H1 (cell line): ENCODE measurements around the gene CCDC175. TPM values are rescaled to one million over a fixed set of nuclear protein-coding genes. Genes with fewer than 3 reads are reported as not detected.

ENCODE experiments used
- CTCF ChIA-PET: fragments of 300-600 bp; sonication (Branson Sonifier 250); formaldehyde crosslinking; loops from one replicate; lab custom pipeline; 2021; ENCODE audit not compliant: partially characterized antibody; lab: Charles Lee
- POLR2A ChIA-PET: fragments of 300-600 bp; sonication (Branson Sonifier 250); formaldehyde crosslinking; loops from one replicate; lab custom pipeline; 2021; ENCODE audit warnings: inconsistent platforms; ENCODE audit not compliant: partially characterized antibody; lab: Charles Lee
- DNase-seq, 2 experiments: peaks; one replicate each; pipeline versions ENCODE4 v3.0.0 to v3.0.0-alpha.2; 2010 to 2022; ENCODE audit warnings: low spot score in 2 of 2, low read depth in 1 of 2, mixed read lengths in 1 of 2
- FAIRE-seq: peaks from 2 replicates; lab custom pipeline; 2011; peaks lifted over from hg19 to GRCh38; lab: Jason Lieb, UNC
- H2AFZ ChIP-seq: 2 replicates; pipeline ENCODE4 v1.8.1; 2012; ENCODE audit warnings: low read length, inconsistent platforms
- H2AK5ac ChIP-seq: 2 replicates; pipeline ENCODE4 v1.6.1; 2013; ENCODE audit warnings: low read depth, low read length
- H2BK120ac ChIP-seq: replicated peaks from 2 replicates; pipeline ENCODE3; 2013; ENCODE audit warnings: low read depth, low read length, inconsistent platforms
- H2BK12ac ChIP-seq: 2 replicates; pipeline ENCODE4 v1.6.1; 2013; ENCODE audit warnings: low read depth, low read length
- H2BK15ac ChIP-seq: 2 replicates; pipeline ENCODE4 v1.6.1; 2013; ENCODE audit warnings: low read length
- H2BK20ac ChIP-seq: 2 replicates; pipeline ENCODE4 v1.6.1; 2013; ENCODE audit warnings: low read length
- H2BK5ac ChIP-seq: 2 replicates; pipeline ENCODE4 v1.6.1; 2013; ENCODE audit warnings: low read depth, low read length
- H3K14ac ChIP-seq: 2 replicates; pipeline ENCODE4 v1.6.1; 2013; ENCODE audit warnings: inconsistent platforms; ENCODE audit not compliant: insufficient read length
- H3K18ac ChIP-seq: 2 replicates; pipeline ENCODE4 v1.6.1; 2013; ENCODE audit warnings: low read length; ENCODE audit errors: extremely low read depth
- H3K23ac ChIP-seq: 2 replicates; pipeline ENCODE4 v1.6.1; 2013; ENCODE audit warnings: inconsistent platforms; ENCODE audit not compliant: insufficient read length
- H3K23me2 ChIP-seq: 2 replicates; pipeline ENCODE4 v1.6.1; 2013; ENCODE audit warnings: low read depth, low read length
- H3K27ac ChIP-seq: 2 replicates; pipeline ENCODE4 v1.6.1; 2011; ENCODE audit warnings: low read depth, low read length, inconsistent platforms
- H3K27me3 ChIP-seq, 4 experiments: replicated peaks in 1 of 4; 1 replicate in 1 of 4; 2 replicates in 3 of 4; pipeline versions ENCODE4 v1.6.1 to v1.8.1; 2011 to 2013; ENCODE audit warnings: low read length in 3 of 4, mild to moderate bottlenecking in 3 of 4, inconsistent platforms in 2 of 4, mixed read lengths in 2 of 4, moderate library complexity in 1 of 4; ENCODE audit not compliant: control insufficient read depth in 3 of 4, insufficient read depth in 3 of 4; ENCODE audit errors: extremely low read depth in 1 of 4
- H3K36me3 ChIP-seq, 4 experiments: 2 replicates each; pipeline versions ENCODE4 v1.6.1 to v1.8.1; 2011 to 2013; ENCODE audit warnings: mild to moderate bottlenecking in 4 of 4, low read length in 3 of 4, moderate library complexity in 2 of 4, control low read depth in 1 of 4, inconsistent platforms in 1 of 4; ENCODE audit not compliant: insufficient read depth in 4 of 4, control insufficient read depth in 2 of 4
- H3K4ac ChIP-seq: replicated peaks from 2 replicates; pipeline ENCODE3; 2013; ENCODE audit warnings: low read length, low read depth, mixed read lengths, inconsistent platforms; ENCODE audit not compliant: insufficient read length
- H3K4me1 ChIP-seq, 4 experiments: replicated peaks in 1 of 4; 1 replicate in 1 of 4; 2 replicates in 3 of 4; pipeline versions ENCODE4 v1.6.1 to v1.8.1; 2011 to 2013; ENCODE audit warnings: low read length in 3 of 4, inconsistent platforms in 2 of 4, mixed read lengths in 1 of 4; ENCODE audit not compliant: insufficient read depth in 4 of 4, control insufficient read depth in 3 of 4
- H3K4me2 ChIP-seq, 2 experiments: 2 replicates each; pipeline versions ENCODE4 v1.6.1 to v1.8.1; 2011 to 2013; ENCODE audit warnings: low read depth in 2 of 2, low read length in 2 of 2, control low read depth in 1 of 2, inconsistent platforms in 1 of 2, mild to moderate bottlenecking in 1 of 2; ENCODE audit not compliant: insufficient read depth in 1 of 2
- H3K4me3 ChIP-seq, 4 experiments: fragments of 200-600, 300-600 bp in 1 of 4; sonication (generic), shearing (Covaris generic), sonication (Bioruptor Twin) in 1 of 4; 2 replicates each; pipeline versions ENCODE4 v1.5.1 to v1.8.1; 2011 to 2016; ENCODE audit warnings: low read length in 4 of 4, low read depth in 3 of 4, control low read depth in 2 of 4, inconsistent platforms in 2 of 4, mild to moderate bottlenecking in 2 of 4, mixed read lengths in 1 of 4, moderate library complexity in 1 of 4; ENCODE audit not compliant: insufficient read depth in 2 of 4; ENCODE audit errors: extremely low read depth in 1 of 4
- H3K56ac ChIP-seq: replicated peaks from 2 replicates; pipeline ENCODE3; 2013; ENCODE audit warnings: low read depth, mild to moderate bottlenecking, mixed read lengths, low read length, inconsistent platforms; ENCODE audit not compliant: insufficient read length
- H3K79me1 ChIP-seq: 2 replicates; pipeline ENCODE4 v1.6.1; 2013; ENCODE audit warnings: low read depth, low read length, control low read depth
- H3K79me2 ChIP-seq, 2 experiments: 2 replicates each; pipeline versions ENCODE4 v1.6.1 to v1.8.1; 2012 to 2013; ENCODE audit warnings: low read length in 2 of 2, mild to moderate bottlenecking in 2 of 2, inconsistent platforms in 1 of 2; ENCODE audit not compliant: insufficient read depth in 2 of 2, control insufficient read depth in 1 of 2
- H3K9ac ChIP-seq, 4 experiments: replicated peaks in 1 of 4; 1 replicate in 1 of 4; 2 replicates in 3 of 4; pipeline versions ENCODE4 v1.6.1 to v1.8.1; 2011 to 2013; ENCODE audit warnings: low read depth in 3 of 4, low read length in 3 of 4, control low read depth in 2 of 4, mild to moderate bottlenecking in 2 of 4, moderate library complexity in 2 of 4, inconsistent platforms in 1 of 4; ENCODE audit errors: extremely low read depth in 1 of 4
- H3K9me3 ChIP-seq, 2 experiments: 2 replicates each; pipeline versions ENCODE4 v1.6.1 to v1.8.1; 2012 to 2013; ENCODE audit warnings: mild to moderate bottlenecking in 2 of 2, moderate library complexity in 2 of 2, control low read depth in 1 of 2, inconsistent platforms in 1 of 2, low read depth in 1 of 2, low read length in 1 of 2, mixed read lengths in 1 of 2; ENCODE audit not compliant: insufficient read depth in 2 of 2
- H4K20me1 ChIP-seq, 2 experiments: replicated peaks in 1 of 2; 2 replicates each; pipeline versions ENCODE3 to v1.8.1; 2011 to 2013; ENCODE audit warnings: inconsistent platforms in 2 of 2, low read length in 2 of 2, mild to moderate bottlenecking in 1 of 2; ENCODE audit not compliant: insufficient read depth in 2 of 2, control insufficient read depth in 1 of 2
- H4K5ac ChIP-seq: 2 replicates; pipeline ENCODE4 v1.6.1; 2013; ENCODE audit warnings: low read length, low read depth, mixed read lengths, inconsistent platforms; ENCODE audit not compliant: insufficient read length
- H4K8ac ChIP-seq: 2 replicates; pipeline ENCODE4 v1.8.0; 2013; ENCODE audit warnings: mild to moderate bottlenecking, moderate library complexity, low read length, inconsistent platforms; ENCODE audit not compliant: insufficient read depth; ENCODE audit errors: extremely low read depth
- H4K91ac ChIP-seq: replicated peaks from 2 replicates; pipeline ENCODE3; 2013; ENCODE audit warnings: low read length, mixed read lengths, inconsistent platforms; ENCODE audit not compliant: insufficient read length
- CEBPB ChIP-seq: IDR thresholded peaks from 2 replicates; pipeline ENCODE4 v1.6.1; 2012; ENCODE audit warnings: low read depth, low read length
- CHD2 ChIP-seq: IDR thresholded peaks from 2 replicates; pipeline ENCODE4 v1.6.1; 2012; ENCODE audit warnings: low read length, improper control_type of control experiment
- JUN ChIP-seq: IDR thresholded peaks from 2 replicates; pipeline ENCODE4 v1.6.1; 2011; ENCODE audit warnings: low read depth, mild to moderate bottlenecking, improper control_type of control experiment, low read length
- NRF1 ChIP-seq: IDR thresholded peaks from 2 replicates; pipeline ENCODE4 v1.6.1; 2011; ENCODE audit warnings: mild to moderate bottlenecking, low read depth, low read length, improper control_type of control experiment
- YY1 ChIP-seq: IDR thresholded peaks from 2 replicates; pipeline ENCODE4 v1.6.1; 2011; ENCODE audit warnings: low read depth, mild to moderate bottlenecking, low read length
- WGBS, 2 experiments: shearing (Covaris generic) in 1 of 2; methylation state at CpG; one replicate each; pipeline versions ENCODE4 v1.1.6 to v1.1.7; 2013 to 2015; ENCODE audit warnings: low lambda C conversion rate in 2 of 2, mixed read lengths in 2 of 2, inconsistent platforms in 1 of 2, low coverage in 1 of 2, missing lambda C conversion rate in 1 of 2; ENCODE audit not compliant: insufficient replicate concordance in 2 of 2, insufficient coverage in 1 of 2, insufficient read length in 1 of 2; ENCODE audit errors: extremely low coverage in 1 of 2, missing lambda C conversion rate in 1 of 2; 5-methylcytosine and 5-hydroxymethylcytosine counted together
- polyA plus RNA-seq, 7 experiments: library from polyadenylated mRNA; depleted of rRNA in 3 of 7; stranded (reverse) in 5 of 7; unstranded in 2 of 7; fragments of >200 nt in 5 of 7; fragments of 200-250 nt in 2 of 7; gene quantifications; 1 replicate in 5 of 7; 2 replicates in 1 of 7; 4 replicates in 1 of 7; pipeline versions ENCODE4 v1.2.1 to v1.2.3, GENCODE V29; 2011 to 2013; ENCODE audit warnings: missing spikeins in 2 of 7, mixed read lengths in 2 of 7
- total RNA-seq: library from RNA; stranded (reverse); fragmentation: NEBNext Ultra II Directional; extraction: Animal tissue kit (Norgen Biotek cat#: 25700); gene quantifications from 2 replicates; pipeline ENCODE4 v1.2.1, GENCODE V29; 2021

CCDC175 gene
- total and polyA plus RNA-seq, 2 of the 8 experiments (the other 6 are each of a cell fraction or from before 2014, with no cell fraction given), result 0.19 TPM; not detected in 1

GRCh38 chr14:59510001-59510400 is 66.6 kb downstream of the CCDC175 start:
- no peak for DNase-seq
- no peak overlapping the region for H2BK12ac ChIP-seq
- H4K8ac ChIP-seq, result no peak overlapping the region
- H2BK15ac ChIP-seq, result no peak overlapping the region
- H4K91ac ChIP-seq, result no peak overlapping the region
- H3K27me3 ChIP-seq, result no peaks in the 10 kb centered on the region
- H3K18ac ChIP-seq, result no peak overlapping the region
- FAIRE-seq, result no peak
- TF ChIP-seq YY1 (no peak), JUN (no peak), CHD2 (no peak), NRF1 (no peak), CEBPB (no peak)
- TF ChIP-seq, all 59 proteins: peak for 0
- POLR2A ChIA-PET, result no interaction called here
- H3K36me3 ChIP-seq, result no peaks in the 10 kb centered on the region; a peak in 1 of 8 replicates
- no peaks in the 10 kb centered on the region for H3K79me2 ChIP-seq
- no peak overlapping the region for H2BK20ac ChIP-seq
- H3K4ac ChIP-seq, result no peak overlapping the region
- H3K9me3 ChIP-seq, result peaks cover 0 to 5% of the 10 kb centered on the region in 2 experiments; a peak in 1 of 4 replicates
- H3K56ac ChIP-seq, result no peak overlapping the region
- no peak overlapping the region for H3K14ac ChIP-seq
- no peak overlapping the region for H2AFZ ChIP-seq
- H3K9ac ChIP-seq, result no peak overlapping the region
- no peak overlapping the region for H3K4me2 ChIP-seq
- H3K4me1 ChIP-seq, result peaks cover 0 to 3% (median under 1%) of the 10 kb centered on the region in 4 experiments; a peak in 2 of 7 replicates
- 86% methylated on average over 2 of the region's 2 CpGs; no CpG with 5 or more reads in 1 of the 2 experiments for WGBS, 2 experiments
- no peak overlapping the region for H2BK120ac ChIP-seq
- no peak overlapping the region for H4K5ac ChIP-seq
- no peaks in the 10 kb centered on the region for H3K79me1 ChIP-seq
- H3K27ac ChIP-seq, result no peak overlapping the region
- H2AK5ac ChIP-seq, result no peak overlapping the region
- H3K23me2 ChIP-seq, result no peaks in the 10 kb centered on the region
- H3K23ac ChIP-seq, result no peak overlapping the region
- CTCF ChIA-PET, result interaction anchor here (0.8 to 14.6 kb wide), 7 partner anchors 52 to 388 kb away, joined by 4 to 462 read pairs (median 5); partner anchors contain the start of gene CCDC175
- H4K20me1 ChIP-seq, result no peaks in the 10 kb centered on the region
- H2BK5ac ChIP-seq, result no peak overlapping the region
- no peak overlapping the region for H3K4me3 ChIP-seq
